HepG2 (cell line): ENCODE measurements around the gene AKAP1. TPM values are rescaled to one million over a fixed set of nuclear protein-coding genes. Genes with fewer than 3 reads are reported as not detected.

ENCODE experiments used
- BCL6 ChIP-seq: IDR thresholded peaks from 2 replicates; pipeline ENCODE4 v1.6.1; 2016; ENCODE audit warnings: missing genetic modification reagents, missing compliant biosample characterization
- HOXD1 ChIP-seq: sonication (generic); formaldehyde crosslinking; IDR thresholded peaks from 2 replicates; pipeline ENCODE4 v1.5.0; 2020; ENCODE audit warnings: missing genetic modification reagents
- MEF2D ChIP-seq: sonication (generic); formaldehyde crosslinking; IDR thresholded peaks from 2 replicates; pipeline ENCODE4 v1.5.1; 2020; ENCODE audit warnings: mild to moderate bottlenecking, missing genetic modification reagents
- NFE2L1 ChIP-seq: sonication (generic); formaldehyde crosslinking; IDR thresholded peaks from 2 replicates; pipeline ENCODE4 v1.4.0; 2020; ENCODE audit warnings: missing genetic modification reagents, mild to moderate bottlenecking, borderline replicate concordance
- REPIN1 ChIP-seq: sonication (generic); formaldehyde crosslinking; IDR thresholded peaks from 2 replicates; pipeline ENCODE4 v1.8.0; 2022; ENCODE audit warnings: missing genetic modification reagents, low read depth, mild to moderate bottlenecking, borderline replicate concordance
- ZFY ChIP-seq: sonication (generic); formaldehyde crosslinking; IDR thresholded peaks from 2 replicates; pipeline ENCODE4 v1.4.0; 2020; ENCODE audit warnings: missing genetic modification reagents
- ZNF292 ChIP-seq: sonication (generic); formaldehyde crosslinking; IDR thresholded peaks from 2 replicates; pipeline ENCODE4 v1.8.1; 2022; ENCODE audit warnings: mild to moderate bottlenecking, low read depth, missing genetic modification reagents, borderline replicate concordance
- ZNF775 ChIP-seq: sonication (generic); formaldehyde crosslinking; IDR thresholded peaks from 2 replicates; pipeline ENCODE4 v1.4.0; 2020; ENCODE audit warnings: missing genetic modification reagents, mild to moderate bottlenecking, moderate library complexity, borderline replicate concordance
- polyA plus RNA-seq, 8 experiments: library from polyadenylated mRNA; depleted of rRNA in 3 of 8; stranded (reverse) in 7 of 8; unstranded in 1 of 8; fragments of >200 nt; fragmentation: Illumina TruSeq in 4 of 8; extraction: Trizol in 4 of 8; gene quantifications; 2 replicates each; pipeline versions ENCODE4 v1.2.1 to v1.2.3, GENCODE V29; 2011 to 2016; ENCODE audit warnings: low read depth in 4 of 8, missing spikeins in 1 of 8, mixed read lengths in 1 of 8; ENCODE audit not compliant: insufficient read depth in 1 of 8
- total RNA-seq, 5 experiments: library from RNA; depleted of rRNA; stranded (reverse); fragments of >200 nt; fragmentation: Illumina TruSeq; extraction: Trizol; gene quantifications; 2 replicates each; pipeline ENCODE4 v1.2.3, GENCODE V29; 2016; ENCODE audit warnings: low read depth in 1 of 5
- TF ChIP-seq, protein P1 (sequence below): sonication (generic); formaldehyde crosslinking; IDR thresholded peaks from 2 replicates; pipeline ENCODE4 v1.4.0; 2020; ENCODE audit warnings: missing genetic modification reagents
- TF ChIP-seq, protein P2 (sequence below): sonication (generic); formaldehyde crosslinking; IDR thresholded peaks from 2 replicates; pipeline ENCODE4 v1.5.1; 2020; ENCODE audit warnings: mild to moderate bottlenecking, missing genetic modification reagents, borderline replicate concordance
- TF ChIP-seq, protein P3 (sequence below): sonication (generic); formaldehyde crosslinking; IDR thresholded peaks from 2 replicates; pipeline ENCODE4 v1.5.0; 2020; ENCODE audit warnings: mild to moderate bottlenecking, missing genetic modification reagents, moderate library complexity
- TF ChIP-seq, protein P4 (sequence below): IDR thresholded peaks from 2 replicates; pipeline ENCODE4 v1.6.1; 2012; ENCODE audit warnings: low read depth, low read length, improper control_type of control experiment

The AKAP1 gene
- total and polyA plus RNA-seq, 2 of the 13 experiments (the other 11 are each of a cell fraction or from before 2014, with no cell fraction given): 101 to 131 TPM

DNA sequence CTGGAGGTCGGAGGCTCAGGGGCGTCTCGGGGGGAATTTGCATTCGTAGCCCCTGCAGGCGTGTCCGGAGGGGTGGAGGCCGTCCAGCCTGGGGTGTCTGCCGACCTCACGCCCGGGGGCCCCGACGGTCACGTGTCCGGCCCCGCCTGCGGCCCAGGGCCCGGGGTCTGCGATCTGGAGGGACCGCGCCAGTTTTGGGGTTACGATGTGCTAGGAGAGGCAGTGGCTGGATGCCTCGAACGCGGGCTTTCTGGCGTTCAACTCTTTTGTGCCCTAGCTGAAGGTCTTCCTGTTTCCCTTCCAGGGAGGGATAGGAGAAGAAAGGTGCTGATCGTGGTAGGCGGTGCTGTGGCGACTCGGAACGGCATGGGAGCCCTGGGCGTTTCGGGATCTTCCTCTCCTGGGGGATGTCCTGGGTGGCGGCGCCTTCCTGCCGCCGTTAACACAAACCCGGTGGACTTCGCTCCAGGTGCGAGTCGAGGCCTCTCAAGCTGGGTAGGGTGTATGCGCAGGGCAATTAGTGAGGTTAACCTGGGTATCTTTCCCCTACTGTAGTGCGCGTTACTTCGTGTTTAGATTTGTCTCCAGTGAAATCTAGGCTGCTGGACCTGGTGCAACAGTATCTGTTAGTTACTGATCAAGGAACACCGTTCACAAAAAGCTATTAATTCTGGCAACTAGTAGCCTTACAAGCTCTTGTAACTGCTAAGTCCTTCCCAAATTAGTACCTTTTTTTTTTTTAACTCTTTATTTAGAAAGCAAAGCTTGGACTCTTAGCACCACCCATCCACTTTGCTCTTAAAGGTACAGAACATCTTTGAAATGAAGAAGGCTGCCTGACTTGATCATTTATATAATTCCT, 1.3 kb downstream of the AKAP1 start (continued):
- TF ChIP-seq, protein P1, sequence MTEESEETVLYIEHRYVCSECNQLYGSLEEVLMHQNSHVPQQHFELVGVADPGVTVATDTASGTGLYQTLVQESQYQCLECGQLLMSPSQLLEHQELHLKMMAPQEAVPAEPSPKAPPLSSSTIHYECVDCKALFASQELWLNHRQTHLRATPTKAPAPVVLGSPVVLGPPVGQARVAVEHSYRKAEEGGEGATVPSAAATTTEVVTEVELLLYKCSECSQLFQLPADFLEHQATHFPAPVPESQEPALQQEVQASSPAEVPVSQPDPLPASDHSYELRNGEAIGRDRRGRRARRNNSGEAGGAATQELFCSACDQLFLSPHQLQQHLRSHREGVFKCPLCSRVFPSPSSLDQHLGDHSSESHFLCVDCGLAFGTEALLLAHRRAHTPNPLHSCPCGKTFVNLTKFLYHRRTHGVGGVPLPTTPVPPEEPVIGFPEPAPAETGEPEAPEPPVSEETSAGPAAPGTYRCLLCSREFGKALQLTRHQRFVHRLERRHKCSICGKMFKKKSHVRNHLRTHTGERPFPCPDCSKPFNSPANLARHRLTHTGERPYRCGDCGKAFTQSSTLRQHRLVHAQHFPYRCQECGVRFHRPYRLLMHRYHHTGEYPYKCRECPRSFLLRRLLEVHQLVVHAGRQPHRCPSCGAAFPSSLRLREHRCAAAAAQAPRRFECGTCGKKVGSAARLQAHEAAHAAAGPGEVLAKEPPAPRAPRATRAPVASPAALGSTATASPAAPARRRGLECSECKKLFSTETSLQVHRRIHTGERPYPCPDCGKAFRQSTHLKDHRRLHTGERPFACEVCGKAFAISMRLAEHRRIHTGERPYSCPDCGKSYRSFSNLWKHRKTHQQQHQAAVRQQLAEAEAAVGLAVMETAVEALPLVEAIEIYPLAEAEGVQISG (CRISPR knock-in tag): peak; percentile 10; the same call in 1 of the 2 replicates
- TF ChIP-seq, protein P2, sequence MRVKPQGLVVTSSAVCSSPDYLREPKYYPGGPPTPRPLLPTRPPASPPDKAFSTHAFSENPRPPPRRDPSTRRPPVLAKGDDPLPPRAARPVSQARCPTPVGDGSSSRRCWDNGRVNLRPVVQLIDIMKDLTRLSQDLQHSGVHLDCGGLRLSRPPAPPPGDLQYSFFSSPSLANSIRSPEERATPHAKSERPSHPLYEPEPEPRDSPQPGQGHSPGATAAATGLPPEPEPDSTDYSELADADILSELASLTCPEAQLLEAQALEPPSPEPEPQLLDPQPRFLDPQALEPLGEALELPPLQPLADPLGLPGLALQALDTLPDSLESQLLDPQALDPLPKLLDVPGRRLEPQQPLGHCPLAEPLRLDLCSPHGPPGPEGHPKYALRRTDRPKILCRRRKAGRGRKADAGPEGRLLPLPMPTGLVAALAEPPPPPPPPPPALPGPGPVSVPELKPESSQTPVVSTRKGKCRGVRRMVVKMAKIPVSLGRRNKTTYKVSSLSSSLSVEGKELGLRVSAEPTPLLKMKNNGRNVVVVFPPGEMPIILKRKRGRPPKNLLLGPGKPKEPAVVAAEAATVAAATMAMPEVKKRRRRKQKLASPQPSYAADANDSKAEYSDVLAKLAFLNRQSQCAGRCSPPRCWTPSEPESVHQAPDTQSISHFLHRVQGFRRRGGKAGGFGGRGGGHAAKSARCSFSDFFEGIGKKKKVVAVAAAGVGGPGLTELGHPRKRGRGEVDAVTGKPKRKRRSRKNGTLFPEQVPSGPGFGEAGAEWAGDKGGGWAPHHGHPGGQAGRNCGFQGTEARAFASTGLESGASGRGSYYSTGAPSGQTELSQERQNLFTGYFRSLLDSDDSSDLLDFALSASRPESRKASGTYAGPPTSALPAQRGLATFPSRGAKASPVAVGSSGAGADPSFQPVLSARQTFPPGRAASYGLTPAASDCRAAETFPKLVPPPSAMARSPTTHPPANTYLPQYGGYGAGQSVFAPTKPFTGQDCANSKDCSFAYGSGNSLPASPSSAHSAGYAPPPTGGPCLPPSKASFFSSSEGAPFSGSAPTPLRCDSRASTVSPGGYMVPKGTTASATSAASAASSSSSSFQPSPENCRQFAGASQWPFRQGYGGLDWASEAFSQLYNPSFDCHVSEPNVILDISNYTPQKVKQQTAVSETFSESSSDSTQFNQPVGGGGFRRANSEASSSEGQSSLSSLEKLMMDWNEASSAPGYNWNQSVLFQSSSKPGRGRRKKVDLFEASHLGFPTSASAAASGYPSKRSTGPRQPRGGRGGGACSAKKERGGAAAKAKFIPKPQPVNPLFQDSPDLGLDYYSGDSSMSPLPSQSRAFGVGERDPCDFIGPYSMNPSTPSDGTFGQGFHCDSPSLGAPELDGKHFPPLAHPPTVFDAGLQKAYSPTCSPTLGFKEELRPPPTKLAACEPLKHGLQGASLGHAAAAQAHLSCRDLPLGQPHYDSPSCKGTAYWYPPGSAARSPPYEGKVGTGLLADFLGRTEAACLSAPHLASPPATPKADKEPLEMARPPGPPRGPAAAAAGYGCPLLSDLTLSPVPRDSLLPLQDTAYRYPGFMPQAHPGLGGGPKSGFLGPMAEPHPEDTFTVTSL (CRISPR knock-in tag): peak; percentile 55; the same call in 1 of the 2 replicates
- TF ChIP-seq ZNF292: no peak
- 0 out of 2 replicates have a peak, but pooled peaks have one; percentile 73 for TF ChIP-seq REPIN1 (CRISPR knock-in tag)
- no peak; the same call in none of the 2 replicates for TF ChIP-seq ZFY (CRISPR knock-in tag)
- no peak for TF ChIP-seq HOXD1
- peak; percentile 95; the same call in 1 of the 2 replicates for TF ChIP-seq ZNF775 (CRISPR knock-in tag)
- peak; percentile 54 for TF ChIP-seq MEF2D (CRISPR knock-in tag)
- TF ChIP-seq BCL6: peak; percentile 57
- TF ChIP-seq, protein P3, sequence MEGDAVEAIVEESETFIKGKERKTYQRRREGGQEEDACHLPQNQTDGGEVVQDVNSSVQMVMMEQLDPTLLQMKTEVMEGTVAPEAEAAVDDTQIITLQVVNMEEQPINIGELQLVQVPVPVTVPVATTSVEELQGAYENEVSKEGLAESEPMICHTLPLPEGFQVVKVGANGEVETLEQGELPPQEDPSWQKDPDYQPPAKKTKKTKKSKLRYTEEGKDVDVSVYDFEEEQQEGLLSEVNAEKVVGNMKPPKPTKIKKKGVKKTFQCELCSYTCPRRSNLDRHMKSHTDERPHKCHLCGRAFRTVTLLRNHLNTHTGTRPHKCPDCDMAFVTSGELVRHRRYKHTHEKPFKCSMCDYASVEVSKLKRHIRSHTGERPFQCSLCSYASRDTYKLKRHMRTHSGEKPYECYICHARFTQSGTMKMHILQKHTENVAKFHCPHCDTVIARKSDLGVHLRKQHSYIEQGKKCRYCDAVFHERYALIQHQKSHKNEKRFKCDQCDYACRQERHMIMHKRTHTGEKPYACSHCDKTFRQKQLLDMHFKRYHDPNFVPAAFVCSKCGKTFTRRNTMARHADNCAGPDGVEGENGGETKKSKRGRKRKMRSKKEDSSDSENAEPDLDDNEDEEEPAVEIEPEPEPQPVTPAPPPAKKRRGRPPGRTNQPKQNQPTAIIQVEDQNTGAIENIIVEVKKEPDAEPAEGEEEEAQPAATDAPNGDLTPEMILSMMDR (CRISPR knock-in tag): peak; percentile 35
- peak; percentile 87; the same call in 1 of the 2 replicates for TF ChIP-seq NFE2L1 (CRISPR knock-in tag)
- TF ChIP-seq, protein P4, sequence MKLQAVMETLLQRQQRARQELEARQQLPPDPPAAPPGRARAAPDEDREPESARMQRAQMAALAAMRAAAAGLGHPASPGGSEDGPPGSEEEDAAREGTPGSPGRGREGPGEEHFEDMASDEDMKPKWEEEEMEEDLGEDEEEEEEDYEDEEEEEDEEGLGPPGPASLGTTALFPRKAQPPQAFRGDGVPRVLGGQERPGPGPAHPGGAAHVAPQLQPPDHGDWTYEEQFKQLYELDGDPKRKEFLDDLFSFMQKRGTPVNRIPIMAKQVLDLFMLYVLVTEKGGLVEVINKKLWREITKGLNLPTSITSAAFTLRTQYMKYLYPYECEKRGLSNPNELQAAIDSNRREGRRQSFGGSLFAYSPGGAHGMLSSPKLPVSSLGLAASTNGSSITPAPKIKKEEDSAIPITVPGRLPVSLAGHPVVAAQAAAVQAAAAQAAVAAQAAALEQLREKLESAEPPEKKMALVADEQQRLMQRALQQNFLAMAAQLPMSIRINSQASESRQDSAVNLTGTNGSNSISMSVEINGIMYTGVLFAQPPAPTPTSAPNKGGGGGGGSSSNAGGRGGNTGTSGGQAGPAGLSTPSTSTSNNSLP: no peak
